ENCODE measurements around the gene DGLUCY.
"Not testable (repeated sequence)": the region's sequence is repeated elsewhere in the genome, so short reads cannot be mapped to it uniquely, and the experiment has no call there.

Gene DGLUCY

GRCh38 chr14:91082282-91082681 is 31.6 kb upstream of the DGLUCY start:
- no peak for TF ChIP-seq CSRNP3 (CRISPR knock-in tag; IDR thresholded peaks at IDR 0.05)
- ATAC-seq, result no peak

- ATAC-seq, result no peak
These were observed 29.4 kb upstream of the DGLUCY start for GRCh38 chr14:91084516-91084915.

GRCh38 chr14:91087470-91087869 is 26.4 kb upstream of the DGLUCY start:
- not testable (repeated sequence) for ATAC-seq

More at GRCh38 chr14:91084516-91084915, 29.4 kb upstream of the DGLUCY start:
- TF ChIP-seq BACH2 (CRISPR knock-in tag; IDR thresholded peaks at IDR 0.05; ENCODE audit: borderline replicate concordance) (no peak), OSR1 (CRISPR knock-in tag; IDR thresholded peaks at IDR 0.05) (no peak), ESRRG (CRISPR knock-in tag; IDR thresholded peaks at IDR 0.05) (no peak), TSHZ2 (CRISPR knock-in tag; IDR thresholded peaks at IDR 0.05) (no peak), PATZ1 (CRISPR knock-in tag; IDR thresholded peaks at IDR 0.05; ENCODE audit: borderline replicate concordance) (no peak), ZFP30 (CRISPR knock-in tag; IDR thresholded peaks at IDR 0.05) (no peak), ZNF8 (CRISPR knock-in tag; IDR thresholded peaks at IDR 0.05) (no peak), ZC3H10 (CRISPR knock-in tag; IDR thresholded peaks at IDR 0.05) (no peak), CSRNP3 (CRISPR knock-in tag; IDR thresholded peaks at IDR 0.05) (no peak), SNAI2 (CRISPR knock-in tag; IDR thresholded peaks at IDR 0.05) (no peak), RARB (CRISPR knock-in tag; IDR thresholded peaks at IDR 0.05) (no peak), ISL1 (CRISPR knock-in tag; IDR thresholded peaks at IDR 0.05) (no peak)

- no peak for ATAC-seq
- no peak for TF ChIP-seq TOX (CRISPR knock-in tag; IDR thresholded peaks at IDR 0.05; ENCODE audit: borderline replicate concordance)
- no peak for TF ChIP-seq ARNTL (CRISPR knock-in tag; IDR thresholded peaks at IDR 0.05; ENCODE audit: borderline replicate concordance, low read depth)
- no peak for TF ChIP-seq ZNF565 (CRISPR knock-in tag; conservative IDR thresholded peaks at IDR 0.05; ENCODE audit: low read depth)
- TF ChIP-seq RARB (CRISPR knock-in tag; IDR thresholded peaks at IDR 0.05), result no peak
- TF ChIP-seq TSHZ2 (CRISPR knock-in tag; IDR thresholded peaks at IDR 0.05), result no peak
- TF ChIP-seq ZFP3 (CRISPR knock-in tag; IDR thresholded peaks at IDR 0.05), result no peak
- no peak for TF ChIP-seq BACH2 (CRISPR knock-in tag; IDR thresholded peaks at IDR 0.05; ENCODE audit: borderline replicate concordance)
- TF ChIP-seq ZC3H10 (CRISPR knock-in tag; IDR thresholded peaks at IDR 0.05), result no peak
These were observed 25.2 kb upstream of the DGLUCY start for GRCh38 chr14:91088585-91089235.

Data from SK-N-SH treated with all-trans-retinoic acid at 6 μM for 48 hours (cell line).